Nephron (organoid): ENCODE data around the gene SLC52A3.

ENCODE experiments used
- H3K27ac Mint-ChIP-seq, 3 experiments: 2 replicates each; pipeline ENCODE4 v1.8.0; 2020; ENCODE audit warnings: mixed read lengths in 3 of 3, mild to moderate bottlenecking in 2 of 3, moderate library complexity in 1 of 3
- H3K27me3 Mint-ChIP-seq: 2 replicates; pipeline ENCODE4 v1.8.0; 2021; ENCODE audit warnings: low read depth, mild to moderate bottlenecking, moderate library complexity, mixed read lengths
- H3K36me3 Mint-ChIP-seq: 2 replicates; pipeline ENCODE4 v1.8.0; 2020; ENCODE audit warnings: low read depth, mixed read lengths
- H3K4me1 Mint-ChIP-seq: 2 replicates; pipeline ENCODE4 v1.8.0; 2020; ENCODE audit warnings: mixed read lengths
- H3K4me3 Mint-ChIP-seq, 3 experiments: 2 replicates each; pipeline ENCODE4 v1.8.0; 2020; ENCODE audit warnings: mild to moderate bottlenecking in 3 of 3, mixed read lengths in 3 of 3, moderate library complexity in 2 of 3
- H3K9me3 Mint-ChIP-seq: 2 replicates; pipeline ENCODE4 v1.8.0; 2020; ENCODE audit warnings: mixed read lengths
- TF ChIP-seq, protein P1 (sequence below), 3 experiments: fragments of 200-600 bp; sonication (generic); IDR thresholded peaks; one replicate each; pipeline ENCODE4 v1.5.0; 2021; ENCODE audit warnings: antibody characterized with exemption in 3 of 3; ENCODE audit not compliant: unreplicated experiment in 3 of 3

The SLC52A3 gene

DNA sequence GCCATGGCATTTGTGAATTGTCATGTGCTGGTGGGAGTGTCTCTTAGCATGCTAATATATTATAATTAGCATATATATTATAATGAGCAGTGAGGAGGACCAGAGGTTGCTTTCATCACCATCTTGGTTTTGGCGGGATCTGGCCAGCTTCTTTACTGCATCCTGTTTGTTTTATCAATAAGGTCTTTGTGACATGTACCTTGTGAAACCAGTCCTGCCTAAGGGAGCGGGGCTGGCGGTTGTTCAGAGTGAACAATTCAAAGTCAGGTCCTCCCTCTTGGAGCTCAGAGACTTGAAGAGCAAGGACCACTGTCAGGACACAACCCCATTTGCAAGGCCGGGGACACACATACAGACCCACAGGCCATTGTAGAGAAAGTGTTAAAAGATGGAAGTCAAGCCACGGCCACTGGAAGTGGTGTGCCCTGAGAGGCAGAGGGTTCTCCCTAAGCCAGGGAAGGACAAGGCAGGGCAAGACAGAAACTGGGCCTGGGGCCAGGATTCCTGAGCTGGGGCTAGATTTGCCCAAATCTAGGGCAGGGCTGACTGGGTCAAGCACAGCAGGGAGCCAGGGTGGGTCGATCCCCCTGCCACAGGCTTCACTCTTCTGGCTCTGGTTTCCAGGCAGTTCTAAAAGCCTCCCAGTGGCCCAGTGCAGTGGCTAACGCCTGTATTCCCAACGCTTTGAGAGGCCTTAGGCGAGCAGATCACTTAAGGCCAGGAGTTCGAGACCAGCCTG, 14.2 kb downstream of the SLC52A3 start:
- TF ChIP-seq, protein P1, sequence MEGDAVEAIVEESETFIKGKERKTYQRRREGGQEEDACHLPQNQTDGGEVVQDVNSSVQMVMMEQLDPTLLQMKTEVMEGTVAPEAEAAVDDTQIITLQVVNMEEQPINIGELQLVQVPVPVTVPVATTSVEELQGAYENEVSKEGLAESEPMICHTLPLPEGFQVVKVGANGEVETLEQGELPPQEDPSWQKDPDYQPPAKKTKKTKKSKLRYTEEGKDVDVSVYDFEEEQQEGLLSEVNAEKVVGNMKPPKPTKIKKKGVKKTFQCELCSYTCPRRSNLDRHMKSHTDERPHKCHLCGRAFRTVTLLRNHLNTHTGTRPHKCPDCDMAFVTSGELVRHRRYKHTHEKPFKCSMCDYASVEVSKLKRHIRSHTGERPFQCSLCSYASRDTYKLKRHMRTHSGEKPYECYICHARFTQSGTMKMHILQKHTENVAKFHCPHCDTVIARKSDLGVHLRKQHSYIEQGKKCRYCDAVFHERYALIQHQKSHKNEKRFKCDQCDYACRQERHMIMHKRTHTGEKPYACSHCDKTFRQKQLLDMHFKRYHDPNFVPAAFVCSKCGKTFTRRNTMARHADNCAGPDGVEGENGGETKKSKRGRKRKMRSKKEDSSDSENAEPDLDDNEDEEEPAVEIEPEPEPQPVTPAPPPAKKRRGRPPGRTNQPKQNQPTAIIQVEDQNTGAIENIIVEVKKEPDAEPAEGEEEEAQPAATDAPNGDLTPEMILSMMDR (IDR thresholded peaks at IDR 0.05; ENCODE audit: unreplicated experiment in 3 of 3) = no peak

DNA sequence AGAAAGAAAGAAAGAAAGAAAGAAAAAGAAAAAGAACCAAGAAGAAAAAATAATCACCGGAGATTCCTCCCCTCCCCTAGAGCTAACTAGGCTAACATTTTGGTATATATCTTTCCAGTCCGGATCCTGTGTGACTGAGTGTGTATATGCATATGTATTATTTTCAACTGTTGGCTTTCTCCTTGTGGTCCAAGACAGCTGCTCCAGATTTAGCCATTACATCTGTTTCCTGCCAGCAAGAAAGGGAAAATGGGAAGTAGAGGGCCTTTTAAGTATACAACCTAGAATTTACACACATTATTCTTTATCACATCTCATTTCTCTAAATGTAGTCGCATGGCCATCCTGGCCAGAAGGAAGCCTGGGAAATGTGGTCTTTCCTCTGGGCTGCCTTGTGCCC, 15.2 kb downstream of the SLC52A3 start:
- peaks cover 6% of the 10 kb centered on the region for H3K27me3 Mint-ChIP-seq
- no peaks in the 10 kb centered on the region for H3K36me3 Mint-ChIP-seq
- no peak overlapping the region for H3K4me3 Mint-ChIP-seq
- peak overlapping the region in 1 of 3 experiments; percentile 6 for H3K27ac Mint-ChIP-seq
- H3K4me1 Mint-ChIP-seq = peaks cover 12% of the 10 kb centered on the region
- H3K9me3 Mint-ChIP-seq = peaks cover 3% of the 10 kb centered on the region
- TF ChIP-seq, protein P1 (IDR thresholded peaks at IDR 0.05; ENCODE audit: unreplicated experiment in 3 of 3) = no peak

More for the DNA sequence above, 14.2 kb downstream of the SLC52A3 start:
- Mint-ChIP-seq H3K27me3 (peaks cover 11% of the 10 kb centered on the region), H3K4me1 (peaks cover 12% of the 10 kb centered on the region), H3K4me3 (no peak overlapping the region), H3K27ac (no peak overlapping the region), H3K36me3 (no peaks in the 10 kb centered on the region), H3K9me3 (no peaks in the 10 kb centered on the region)

DNA sequence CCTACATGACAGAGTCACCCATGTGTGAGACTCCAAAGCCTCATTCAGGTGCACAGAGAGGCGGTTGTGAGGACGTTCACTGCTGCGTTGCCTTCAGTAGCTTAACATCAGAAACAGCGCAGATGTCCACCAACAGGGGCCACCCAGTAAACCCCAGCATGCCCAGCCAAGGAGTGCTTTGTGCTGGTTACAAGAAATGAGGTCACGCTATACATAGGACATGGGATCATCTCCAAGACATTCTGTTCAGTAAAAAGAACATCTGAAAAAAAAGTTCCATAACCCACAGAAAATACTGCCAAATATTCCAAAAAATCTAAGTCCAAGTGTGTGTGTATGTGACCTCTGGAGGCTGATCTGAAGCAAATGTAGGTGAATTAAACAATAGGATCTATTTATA, 16.0 kb downstream of the SLC52A3 start:
- no peak overlapping the region for H3K4me3 Mint-ChIP-seq
- TF ChIP-seq, protein P1 (IDR thresholded peaks at IDR 0.05; ENCODE audit: unreplicated experiment in 3 of 3) = no peak
- H3K9me3 Mint-ChIP-seq = peaks cover 7% of the 10 kb centered on the region
- peaks cover 12% of the 10 kb centered on the region for H3K4me1 Mint-ChIP-seq
- no peaks in the 10 kb centered on the region for H3K36me3 Mint-ChIP-seq
- H3K27ac Mint-ChIP-seq = no peak overlapping the region
- peaks cover 6% of the 10 kb centered on the region for H3K27me3 Mint-ChIP-seq

DNA sequence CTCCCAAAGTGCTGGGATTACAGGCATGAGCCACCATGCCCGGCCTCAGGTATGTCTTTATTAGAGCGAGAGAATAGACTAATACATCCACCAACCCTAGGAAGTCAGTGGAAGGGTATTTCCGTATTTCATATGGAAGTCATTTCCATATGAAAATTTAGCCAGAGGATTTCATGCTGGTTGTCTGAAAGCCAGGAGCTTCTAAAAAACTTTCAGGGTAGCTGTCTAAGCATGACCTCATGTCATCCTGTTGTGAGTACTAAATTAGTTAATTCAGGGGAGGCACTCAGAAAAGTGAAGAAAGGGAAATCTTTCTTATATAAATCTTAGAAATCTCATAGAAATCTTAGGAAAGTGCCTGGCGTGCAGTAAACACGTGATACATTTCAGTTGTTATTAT, 16.5 kb downstream of the SLC52A3 start:
- peaks cover 12% of the 10 kb centered on the region for H3K4me1 Mint-ChIP-seq
- H3K27me3 Mint-ChIP-seq = peaks cover 6% of the 10 kb centered on the region
- peaks cover 7% of the 10 kb centered on the region for H3K9me3 Mint-ChIP-seq
- TF ChIP-seq, protein P1 (IDR thresholded peaks at IDR 0.05; ENCODE audit: unreplicated experiment in 3 of 3) = no peak
- no peak overlapping the region for H3K27ac Mint-ChIP-seq
- no peak overlapping the region for H3K4me3 Mint-ChIP-seq
- no peaks in the 10 kb centered on the region for H3K36me3 Mint-ChIP-seq

DNA sequence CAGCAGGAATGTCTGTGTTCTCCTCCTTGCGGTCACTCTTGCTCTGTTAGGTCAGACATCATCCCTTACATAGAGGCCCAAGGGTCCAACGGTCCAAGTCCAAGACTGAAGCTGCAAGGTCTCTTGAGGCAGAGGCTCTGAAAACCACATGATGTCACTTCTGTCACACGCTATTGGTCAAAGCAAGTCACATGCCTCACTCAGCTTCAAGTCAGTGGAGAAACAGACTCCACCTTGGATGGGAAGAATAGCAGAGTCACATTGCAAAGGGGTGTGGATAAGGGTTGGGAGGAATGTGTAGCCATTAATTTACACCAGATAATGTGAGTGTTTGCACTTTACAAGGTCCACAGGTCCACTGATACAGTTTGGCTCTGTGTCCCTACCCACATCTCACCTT, 17.5 kb downstream of the SLC52A3 start:
- Mint-ChIP-seq H3K4me3 (no peak overlapping the region), H3K27me3 (peaks cover 5% of the 10 kb centered on the region), H3K9me3 (peaks cover 9% of the 10 kb centered on the region), H3K4me1 (peaks cover 12% of the 10 kb centered on the region), H3K36me3 (no peaks in the 10 kb centered on the region), H3K27ac (no peak overlapping the region)
- TF ChIP-seq, protein P1 (IDR thresholded peaks at IDR 0.05; ENCODE audit: unreplicated experiment in 3 of 3) = no peak
